OCI-LY7 (cell line): ENCODE measurements around the gene IFRD2. TPM values are rescaled to one million over a fixed set of nuclear protein-coding genes. Genes with fewer than 3 reads are reported as not detected.
"Not testable (repeated sequence)": the region's sequence is repeated elsewhere in the genome, so short reads cannot be mapped to it uniquely, and the experiment has no call there.

ENCODE experiments used
- BruUV-seq: library from RNA; stranded (reverse); fragments of 400-500 nt; replicated peaks from 2 replicates; lab custom pipeline; 2021; lab: Mats Ljungman, UMichigan
- CTCF ChIA-PET: fragments of 300-600 bp; sonication (Branson Sonifier 250); formaldehyde crosslinking; loops from one replicate; lab custom pipeline; 2022; ENCODE audit warnings: antibody characterized with exemption; ENCODE audit not compliant: unreplicated experiment; lab: Charles Lee
- POLR2A ChIA-PET: fragments of 300-600 bp; sonication (Branson Sonifier 250); formaldehyde crosslinking; loops from one replicate; lab custom pipeline; 2022; ENCODE audit warnings: antibody characterized with exemption; lab: Charles Lee
- DNase-seq: peaks from one replicate; pipeline ENCODE4 v3.0.0-alpha.2; 2015; ENCODE audit warnings: low spot score
- H2AFZ ChIP-seq: fragments of 200-600 bp; sonication (generic), shearing (Covaris generic); 2 replicates; pipeline ENCODE4 v1.6.1; 2014; ENCODE audit warnings: mild to moderate bottlenecking, antibody characterized with exemption, low read length, moderate library complexity
- H3K27ac ChIP-seq: fragments of 200-600 bp; sonication (generic); 2 replicates; pipeline ENCODE4 v1.5.1; 2014; ENCODE audit warnings: mixed run types, low read depth, mild to moderate bottlenecking, moderate library complexity, low read length, inconsistent platforms; ENCODE audit not compliant: poor library complexity, severe bottlenecking
- H3K36me3 ChIP-seq: fragments of 200-600 bp; sonication (generic); 2 replicates; pipeline ENCODE4 v1.6.1; 2014; ENCODE audit warnings: mild to moderate bottlenecking, antibody characterized with exemption, low read length, moderate library complexity, mixed read lengths; ENCODE audit not compliant: insufficient read depth
- H3K4me1 ChIP-seq: fragments of 200-600 bp; sonication (generic); 2 replicates; pipeline ENCODE4 v1.5.1; 2014; ENCODE audit warnings: mild to moderate bottlenecking, low read length; ENCODE audit not compliant: insufficient read depth, poor library complexity, severe bottlenecking
- H3K4me2 ChIP-seq: fragments of 200-600 bp; sonication (generic); 2 replicates; pipeline ENCODE4 v1.6.1; 2014; ENCODE audit warnings: mild to moderate bottlenecking, low read length
- H3K4me3 ChIP-seq: fragments of 200-600 bp; sonication (generic); 2 replicates; pipeline ENCODE4 v1.5.1; 2014; ENCODE audit warnings: mild to moderate bottlenecking, low read depth, low read length; ENCODE audit not compliant: poor library complexity, severe bottlenecking
- H3K79me2 ChIP-seq: fragments of 200-600 bp; sonication (generic); 2 replicates; pipeline ENCODE4 v1.6.1; 2016; ENCODE audit warnings: low read depth, mild to moderate bottlenecking, low read length, moderate library complexity, mixed read lengths; ENCODE audit not compliant: insufficient read depth
- H3K9me2 ChIP-seq: fragments of 200-600 bp; sonication (generic); 2 replicates; pipeline ENCODE4 v1.6.1; 2016; ENCODE audit warnings: mild to moderate bottlenecking, low read length, mixed read lengths; ENCODE audit not compliant: insufficient read depth
- H3K9me3 ChIP-seq: fragments of 200-600 bp; sonication (generic); 2 replicates; pipeline ENCODE4 v1.6.1; 2014; ENCODE audit warnings: mild to moderate bottlenecking, mixed run types, low read length, mixed read lengths
- H4K20me1 ChIP-seq: fragments of 200-600 bp; sonication (generic); 2 replicates; pipeline ENCODE4 v1.6.1; 2014; ENCODE audit warnings: mild to moderate bottlenecking, antibody characterized with exemption, low read length, moderate library complexity, mixed read lengths; ENCODE audit not compliant: insufficient read depth
- CTCF ChIP-seq: fragments of 200-600 bp; sonication (generic); conservative IDR thresholded peaks from 2 replicates; pipeline ENCODE4 v1.5.1; 2014; ENCODE audit warnings: mild to moderate bottlenecking, antibody characterized with exemption, low read length, moderate library complexity, mixed read lengths
- EZH2phosphoT487 ChIP-seq: fragments of 200-600 bp; sonication (generic); IDR thresholded peaks from 2 replicates; pipeline ENCODE4 v1.6.1; 2018; ENCODE audit warnings: low read depth, borderline replicate concordance, mild to moderate bottlenecking, mixed run types, antibody characterized with exemption, low read length, moderate library complexity, mixed read lengths
- intact Hi-C: fragments of 100-400 bp; cut with micrococcal nuclease; formaldehyde crosslinking; loops from one replicate; pipeline ENCODE4 v1.10.0; 2022; ENCODE audit not compliant: unreplicated experiment
- total RNA-seq, 2 experiments: library from RNA; depleted of rRNA in 1 of 2; stranded (reverse); fragments of >200 nt in 1 of 2; shearing (Covaris generic) in 1 of 2; gene quantifications; 2 replicates each; pipeline ENCODE4 v1.2.3, GENCODE V29; 2014 to 2022

IFRD2 gene
- total RNA-seq, 2 experiments from 2014 or later, result 93.3 to 95.5 TPM

- CTCF ChIA-PET, result interaction anchor here (0.6 kb wide), 1 partner anchor 8 kb away, joined by 3 read pairs; no protein-coding TSS in a partner anchor
- H3K27ac ChIP-seq, result no peak overlapping the region
- H3K9me3 ChIP-seq, result no peaks in the 10 kb centered on the region
- no peak overlapping the region for H2AFZ ChIP-seq
- H3K4me1 ChIP-seq, result peaks cover 5% of the 10 kb centered on the region
- peak; percentile 83 for DNase-seq
- no peaks in the 10 kb centered on the region for H3K9me2 ChIP-seq
- no peaks in the 10 kb centered on the region for H3K36me3 ChIP-seq
- no peak overlapping the region for H3K4me3 ChIP-seq
- POLR2A ChIA-PET, result no interaction called here
- no peaks in the 10 kb centered on the region for H3K79me2 ChIP-seq
- H3K4me2 ChIP-seq, result peak overlapping the region; percentile 49
- TF ChIP-seq EZH2phosphoT487 (no peak), CTCF (peak; percentile 93)
- intact Hi-C loops, result loop anchor here (1.0 to 2.0 kb wide), 3 partner anchors 46 to 152 kb away; no protein-coding TSS in a partner anchor
- H4K20me1 ChIP-seq, result no peaks in the 10 kb centered on the region
- no TSS peak for BruUV-seq
Observed at GRCh38 chr3:50272911-50273688, 19.1 kb downstream of the IFRD2 start.

- DNase-seq, BruUV-seq, H3K4me3 ChIP-seq, H3K9me3 ChIP-seq, H3K4me2 ChIP-seq, H3K79me2 ChIP-seq, H2AFZ ChIP-seq, H3K27ac ChIP-seq, H3K9me2 ChIP-seq, H4K20me1 ChIP-seq, CTCF ChIA-PET, H3K36me3 ChIP-seq, H3K4me1 ChIP-seq: not testable (repeated sequence)
- intact Hi-C loops, result loop anchor here (2.0 kb wide), 1 partner anchor 152 kb away; no protein-coding TSS in a partner anchor
- POLR2A ChIA-PET, result interaction anchor here (0.7 kb wide), 1 partner anchor 92 kb away, joined by 5 read pairs; no protein-coding TSS in a partner anchor
Observed at GRCh38 chr3:50272538-50272910, 19.7 kb downstream of the IFRD2 start.

DNA sequence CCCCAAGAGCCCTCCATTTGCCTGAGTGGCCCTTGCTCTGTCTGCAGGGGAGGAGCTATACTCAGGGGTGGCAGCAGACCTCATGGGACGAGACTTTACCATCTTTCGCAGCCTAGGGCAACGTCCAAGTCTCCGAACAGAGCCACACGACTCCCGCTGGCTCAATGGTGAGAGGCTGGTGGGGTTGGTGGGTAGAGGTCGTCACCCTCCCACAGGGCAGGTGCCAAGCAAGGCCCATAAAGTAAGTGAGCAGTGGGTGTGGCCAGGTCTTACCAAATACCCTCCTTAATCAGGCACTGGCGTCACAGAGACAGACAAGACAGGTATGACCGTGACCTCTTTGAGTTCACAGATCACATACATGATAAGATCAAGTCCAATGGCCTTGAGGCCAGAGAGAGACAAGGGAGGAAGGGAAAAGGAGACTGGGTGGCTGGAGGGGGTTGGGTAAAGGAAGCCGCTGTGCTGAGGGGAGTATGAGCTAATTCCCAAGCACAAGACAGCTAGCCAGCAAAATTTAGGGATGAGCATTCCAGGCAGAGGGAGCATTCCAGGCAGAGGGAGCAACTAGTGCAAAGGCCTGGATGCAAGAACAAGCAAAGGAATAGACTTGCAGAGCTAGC is 20.8 kb downstream of the IFRD2 start:
- Histone ChIP-seq H3K79me2 (no peaks in the 10 kb centered on the region), H3K9me3 (no peaks in the 10 kb centered on the region), H3K4me2 (no peak overlapping the region), H3K4me1 (peaks cover 5% of the 10 kb centered on the region), H4K20me1 (no peaks in the 10 kb centered on the region), H2AFZ (no peak overlapping the region), H3K36me3 (no peaks in the 10 kb centered on the region), H3K9me2 (no peaks in the 10 kb centered on the region), H3K4me3 (no peak overlapping the region), H3K27ac (no peak overlapping the region)
- ChIA-PET POLR2A (interaction anchor here (0.7 kb wide), 1 partner anchor 25 kb away, joined by 3 read pairs; no protein-coding TSS in a partner anchor), CTCF (no interaction called here)
- DNase-seq, result no peak
- no peak for TF ChIP-seq EZH2phosphoT487
- no peak for TF ChIP-seq CTCF
- BruUV-seq, result no TSS peak
- intact Hi-C loops, result no loop called here
